HG03159 (cell line): ENCODE results near the gene TGM5.
"Not testable (repeated sequence)": the region's sequence is repeated elsewhere in the genome, so short reads cannot be mapped to it uniquely, and the experiment has no call there.

Experiments
- ATAC-seq: cut with Tn5 transposase; IDR thresholded peaks from one replicate; pipeline ENCODE4 v1.9.1; 2021; ENCODE audit warnings: mild to moderate bottlenecking, moderate library complexity; ENCODE audit not compliant: unreplicated experiment

Gene TGM5

GRCh38 chr15:43198992-43199391 lies 67.7 kb downstream of the TGM5 start:
- ATAC-seq, result no peak

- not testable (repeated sequence) for ATAC-seq
Measured at GRCh38 chr15:43198556-43198955, 68.2 kb downstream of the TGM5 start.

- not testable (repeated sequence) for ATAC-seq
Measured at GRCh38 chr15:43197773-43198172, 69.0 kb downstream of the TGM5 start.

- ATAC-seq, result no peak
Measured at GRCh38 chr15:43196760-43197548, 69.8 kb downstream of the TGM5 start.

- ATAC-seq, result no peak
Measured at GRCh38 chr15:43194795-43195194, 71.9 kb downstream of the TGM5 start.

GRCh38 chr15:43193710-43194109 lies 73.0 kb downstream of the TGM5 start:
- ATAC-seq, result no peak

- no peak for ATAC-seq
Measured at GRCh38 chr15:43190178-43190577, 76.5 kb downstream of the TGM5 start.

- no peak for ATAC-seq
Measured at GRCh38 chr15:43189296-43189695, 77.4 kb downstream of the TGM5 start.

GRCh38 chr15:43187544-43188155 lies 79.1 kb downstream of the TGM5 start:
- no peak for ATAC-seq

GRCh38 chr15:43186003-43186353 lies 80.8 kb downstream of the TGM5 start:
- ATAC-seq, result no peak

- ATAC-seq, result peak; percentile 92
Measured at GRCh38 chr15:43185157-43186002, 81.3 kb downstream of the TGM5 start, which contains the start of gene CCNDBP1. CCNDBP1 (plus strand) TSS chr15:43185403; CDS start chr15:43185499, 96 bp downstream.

- no peak for ATAC-seq
Measured at GRCh38 chr15:43184407-43185124, 82.2 kb downstream of the TGM5 start.

- ATAC-seq, result no peak
Measured at GRCh38 chr15:43183270-43183669, 83.5 kb downstream of the TGM5 start.
